NCI-H2196 (cell line): Measurements from ENCODE around the gene DDX19B.
"Not testable (repeated sequence)": the region's sequence is repeated elsewhere in the genome, so short reads cannot be mapped to it uniquely, and the experiment has no call there.

Experiments used
- DNase-seq: peaks from one replicate; lab custom pipeline; 2025; ENCODE audit not compliant: unreplicated experiment; lab: John Stamatoyannopoulos, UW

DDX19B gene

GRCh38 chr16:70287304-70287971 is 11.5 kb upstream of the DDX19B start:
- DNase-seq, result not testable (repeated sequence)

- peak; percentile 95 for DNase-seq
These were observed 9.5 kb upstream of the DDX19B start, which contains the start of gene AARS1 for GRCh38 chr16:70289229-70290094. TSS of gene AARS1 (minus strand) at chr16:70289506. CDS start at chr16:70282763, 6,743 bp downstream.

- DNase-seq, result no peak
These were observed 8.0 kb upstream of the DDX19B start for GRCh38 chr16:70290949-70291519.

GRCh38 chr16:70292148-70292547 is 6.8 kb upstream of the DDX19B start:
- DNase-seq, result not testable (repeated sequence)

- DNase-seq, result no peak
These were observed 4.5 kb upstream of the DDX19B start for GRCh38 chr16:70294385-70295025.

GRCh38 chr16:70295634-70296033 is 3.4 kb upstream of the DDX19B start:
- DNase-seq, result no peak

- no peak for DNase-seq
These were observed 2.1 kb downstream of the DDX19B start for GRCh38 chr16:70301121-70301520.

GRCh38 chr16:70302745-70303144 is 3.8 kb downstream of the DDX19B start:
- no peak for DNase-seq

- no peak for DNase-seq
These were observed 6.0 kb downstream of the DDX19B start for GRCh38 chr16:70304892-70305448.

- no peak for DNase-seq
These were observed 7.9 kb downstream of the DDX19B start for GRCh38 chr16:70306880-70307279.

- not testable (repeated sequence) for DNase-seq
These were observed 8.7 kb downstream of the DDX19B start for GRCh38 chr16:70307726-70308125.

- DNase-seq, result no peak
These were observed 21.1 kb downstream of the DDX19B start for GRCh38 chr16:70320121-70320520.

- DNase-seq, result no peak
These were observed 26.2 kb downstream of the DDX19B start for GRCh38 chr16:70324998-70325747.

GRCh38 chr16:70331091-70331490 is 32.1 kb downstream of the DDX19B start:
- no peak for DNase-seq

- no peak for DNase-seq
These were observed 32.8 kb downstream of the DDX19B start for GRCh38 chr16:70331588-70332358.

- DNase-seq, result not testable (repeated sequence)
These were observed 33.7 kb downstream of the DDX19B start for GRCh38 chr16:70332728-70333127.

GRCh38 chr16:70337814-70338213 is 38.8 kb downstream of the DDX19B start:
- no peak for DNase-seq

GRCh38 chr16:70341600-70341999 is 42.6 kb downstream of the DDX19B start:
- no peak for DNase-seq

- no peak for DNase-seq
These were observed 43.0 kb downstream of the DDX19B start for GRCh38 chr16:70342016-70342415.

GRCh38 chr16:70345840-70346239 is 46.9 kb downstream of the DDX19B start:
- DNase-seq, result no peak
